HepG2 (cell line): Measurements from ENCODE around the gene MYH7. TPM values are rescaled to one million over a fixed set of nuclear protein-coding genes. Genes with fewer than 3 reads are reported as not detected.

Source experiments
- ARID4A ChIP-seq: sonication (generic); formaldehyde crosslinking; IDR thresholded peaks from 2 replicates; pipeline ENCODE4 v1.5.0; 2020; ENCODE audit warnings: mild to moderate bottlenecking, missing genetic modification reagents, borderline replicate concordance
- ATF7 ChIP-seq, 2 experiments: fragments of 450-650 bp in 1 of 2; sonication (generic) in 1 of 2; formaldehyde crosslinking in 1 of 2; IDR thresholded peaks; 2 replicates each; pipeline versions ENCODE4 v1.4.0 to v1.6.1; 2016 to 2020; ENCODE audit warnings: antibody characterized with exemption in 1 of 2, mild to moderate bottlenecking in 1 of 2, missing genetic modification reagents in 1 of 2
- HNF4G ChIP-seq, 2 experiments: sonication (generic) in 1 of 2; formaldehyde crosslinking in 1 of 2; IDR thresholded peaks; 2 replicates each; pipeline versions ENCODE4 v1.4.0 to v1.6.1; 2011 to 2020; ENCODE audit warnings: borderline replicate concordance in 2 of 2, low read depth in 2 of 2, mild to moderate bottlenecking in 2 of 2, low read length in 1 of 2, missing genetic modification reagents in 1 of 2, moderate library complexity in 1 of 2
- MTA1 ChIP-seq: sonication (generic); formaldehyde crosslinking; IDR thresholded peaks from 2 replicates; pipeline ENCODE4 v1.4.0; 2020; ENCODE audit warnings: missing genetic modification reagents, mild to moderate bottlenecking, borderline replicate concordance
- POGK ChIP-seq: sonication (generic); formaldehyde crosslinking; conservative IDR thresholded peaks from 2 replicates; pipeline ENCODE4 v1.8.0; 2022; ENCODE audit warnings: mild to moderate bottlenecking, moderate library complexity, missing genetic modification reagents
- SCMH1 ChIP-seq: sonication (generic); formaldehyde crosslinking; IDR thresholded peaks from 2 replicates; pipeline ENCODE4 v1.9.0; 2021; ENCODE audit warnings: missing genetic modification reagents, mild to moderate bottlenecking, borderline replicate concordance
- SOX13 ChIP-seq, 3 experiments: fragments of 450-650 bp in 1 of 3; sonication (generic) in 1 of 3; formaldehyde crosslinking in 1 of 3; IDR thresholded peaks in 2 of 3; conservative IDR thresholded peaks in 1 of 3; 2 replicates each; pipeline versions ENCODE4 v1.5.0 to v1.6.1; 2016 to 2020; ENCODE audit warnings: antibody characterized with exemption in 1 of 3, mild to moderate bottlenecking in 1 of 3, missing compliant biosample characterization in 1 of 3, missing genetic modification reagents in 1 of 3, moderate library complexity in 1 of 3
- SP1 ChIP-seq, 2 experiments: fragments of 450-650 bp in 1 of 2; sonication (generic) in 1 of 2; formaldehyde crosslinking in 1 of 2; IDR thresholded peaks; 2 replicates each; pipeline versions ENCODE4 v1.4.0 to v1.6.1; 2016 to 2020; ENCODE audit warnings: missing genetic modification reagents in 1 of 2
- TP53 ChIP-seq: sonication (generic); formaldehyde crosslinking; conservative IDR thresholded peaks from 2 replicates; pipeline ENCODE4 v1.4.0; 2020; ENCODE audit warnings: missing genetic modification reagents
- WIZ ChIP-seq: sonication (generic); formaldehyde crosslinking; IDR thresholded peaks from 2 replicates; pipeline ENCODE4 v1.5.1; 2020; ENCODE audit warnings: mild to moderate bottlenecking, missing genetic modification reagents
- ZNF660 ChIP-seq: sonication (generic); formaldehyde crosslinking; IDR thresholded peaks from 2 replicates; pipeline ENCODE4 v1.5.1; 2020; ENCODE audit warnings: mild to moderate bottlenecking, low read depth, missing genetic modification reagents, borderline replicate concordance
- ZSCAN22 ChIP-seq: sonication (generic); formaldehyde crosslinking; IDR thresholded peaks from 2 replicates; pipeline ENCODE4 v1.4.0; 2020; ENCODE audit warnings: mild to moderate bottlenecking, missing genetic modification reagents
- polyA plus RNA-seq, 8 experiments: library from polyadenylated mRNA; depleted of rRNA in 3 of 8; stranded (reverse) in 7 of 8; unstranded in 1 of 8; fragments of >200 nt; fragmentation: Illumina TruSeq in 4 of 8; extraction: Trizol in 4 of 8; gene quantifications; 2 replicates each; pipeline versions ENCODE4 v1.2.1 to v1.2.3, GENCODE V29; 2011 to 2016; ENCODE audit warnings: low read depth in 4 of 8, missing spikeins in 1 of 8, mixed read lengths in 1 of 8; ENCODE audit not compliant: insufficient read depth in 1 of 8
- total RNA-seq, 5 experiments: library from RNA; depleted of rRNA; stranded (reverse); fragments of >200 nt; fragmentation: Illumina TruSeq; extraction: Trizol; gene quantifications; 2 replicates each; pipeline ENCODE4 v1.2.3, GENCODE V29; 2016; ENCODE audit warnings: low read depth in 1 of 5
- TF ChIP-seq, protein P1 (sequence below): IDR thresholded peaks from 2 replicates; pipeline ENCODE4 v1.6.1; 2016; ENCODE audit warnings: mild to moderate bottlenecking, missing biosample characterization, missing genetic modification reagents
- TF ChIP-seq, protein P2 (sequence below): sonication (generic); formaldehyde crosslinking; IDR thresholded peaks from 2 replicates; pipeline ENCODE4 v1.4.0; 2020; ENCODE audit warnings: missing genetic modification reagents, borderline replicate concordance

Gene MYH7
- total and polyA plus RNA-seq, 2 of the 13 experiments (the other 11 are each of a cell fraction or from before 2014, with no cell fraction given): 0.04 TPM; not detected in 1

- TF ChIP-seq ARID4A (CRISPR knock-in tag) (0 out of 2 replicates have a peak, but pooled peaks have one; percentile 16), POGK (CRISPR knock-in tag) (no peak), SOX13 (IDR thresholded peaks at IDR 0.05) (no peak), SOX13 (CRISPR knock-in tag; conservative IDR thresholded peaks at IDR 0.05 in 1 of 2, IDR thresholded peaks at IDR 0.05 in 1 of 2) (peak in 1 of 2 experiments; percentile 71; a peak in 1 of 4 replicates), TP53 (CRISPR knock-in tag) (no peak), HNF4G (IDR thresholded peaks at IDR 0.05; ENCODE audit: borderline replicate concordance, low read depth, low read length) (no peak; the same call in 1 of the 2 replicates), HNF4G (CRISPR knock-in tag; IDR thresholded peaks at IDR 0.05; ENCODE audit: borderline replicate concordance, low read depth) (no peak), ZSCAN22 (CRISPR knock-in tag) (no peak), ZNF660 (CRISPR knock-in tag) (no peak), SP1 (IDR thresholded peaks at IDR 0.05) (no peak), SP1 (CRISPR knock-in tag; IDR thresholded peaks at IDR 0.05) (no peak), WIZ (CRISPR knock-in tag) (no peak), ATF7 (IDR thresholded peaks at IDR 0.05) (no peak; the same call in 1 of the 2 replicates), ATF7 (CRISPR knock-in tag; IDR thresholded peaks at IDR 0.05) (no peak), MTA1 (CRISPR knock-in tag) (no peak), SCMH1 (CRISPR knock-in tag) (no peak)
- TF ChIP-seq, protein P1, sequence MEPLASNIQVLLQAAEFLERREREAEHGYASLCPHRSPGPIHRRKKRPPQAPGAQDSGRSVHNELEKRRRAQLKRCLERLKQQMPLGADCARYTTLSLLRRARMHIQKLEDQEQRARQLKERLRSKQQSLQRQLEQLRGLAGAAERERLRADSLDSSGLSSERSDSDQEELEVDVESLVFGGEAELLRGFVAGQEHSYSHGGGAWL: no peak
- TF ChIP-seq, protein P2, sequence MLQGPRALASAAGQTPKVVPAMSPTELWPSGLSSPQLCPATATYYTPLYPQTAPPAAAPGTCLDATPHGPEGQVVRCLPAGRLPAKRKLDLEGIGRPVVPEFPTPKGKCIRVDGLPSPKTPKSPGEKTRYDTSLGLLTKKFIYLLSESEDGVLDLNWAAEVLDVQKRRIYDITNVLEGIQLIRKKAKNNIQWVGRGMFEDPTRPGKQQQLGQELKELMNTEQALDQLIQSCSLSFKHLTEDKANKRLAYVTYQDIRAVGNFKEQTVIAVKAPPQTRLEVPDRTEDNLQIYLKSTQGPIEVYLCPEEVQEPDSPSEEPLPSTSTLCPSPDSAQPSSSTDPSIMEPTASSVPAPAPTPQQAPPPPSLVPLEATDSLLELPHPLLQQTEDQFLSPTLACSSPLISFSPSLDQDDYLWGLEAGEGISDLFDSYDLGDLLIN (CRISPR knock-in tag): no peak
Observed at GRCh38 chr14:23478109-23478759, 42.8 kb upstream of the MYH7 start (continued).
